Fibroblast of mammary gland (primary cell): ENCODE data around the gene LUM.

Source experiments
- DNase-seq: peaks from one replicate; pipeline ENCODE4 v3.0.0-alpha.2; 2010; ENCODE audit warnings: low read depth
- H3K4me3 ChIP-seq: 2 replicates; pipeline ENCODE4 v1.5.1; 2011; ENCODE audit warnings: low read depth, mild to moderate bottlenecking, low read length, moderate library complexity; ENCODE audit not compliant: control insufficient read depth
- CTCF ChIP-seq: conservative IDR thresholded peaks from 2 replicates; pipeline ENCODE4 v1.5.1; 2011; ENCODE audit warnings: low read depth, low read length, inconsistent platforms; ENCODE audit not compliant: control insufficient read depth, insufficient read depth

Gene LUM

DNA sequence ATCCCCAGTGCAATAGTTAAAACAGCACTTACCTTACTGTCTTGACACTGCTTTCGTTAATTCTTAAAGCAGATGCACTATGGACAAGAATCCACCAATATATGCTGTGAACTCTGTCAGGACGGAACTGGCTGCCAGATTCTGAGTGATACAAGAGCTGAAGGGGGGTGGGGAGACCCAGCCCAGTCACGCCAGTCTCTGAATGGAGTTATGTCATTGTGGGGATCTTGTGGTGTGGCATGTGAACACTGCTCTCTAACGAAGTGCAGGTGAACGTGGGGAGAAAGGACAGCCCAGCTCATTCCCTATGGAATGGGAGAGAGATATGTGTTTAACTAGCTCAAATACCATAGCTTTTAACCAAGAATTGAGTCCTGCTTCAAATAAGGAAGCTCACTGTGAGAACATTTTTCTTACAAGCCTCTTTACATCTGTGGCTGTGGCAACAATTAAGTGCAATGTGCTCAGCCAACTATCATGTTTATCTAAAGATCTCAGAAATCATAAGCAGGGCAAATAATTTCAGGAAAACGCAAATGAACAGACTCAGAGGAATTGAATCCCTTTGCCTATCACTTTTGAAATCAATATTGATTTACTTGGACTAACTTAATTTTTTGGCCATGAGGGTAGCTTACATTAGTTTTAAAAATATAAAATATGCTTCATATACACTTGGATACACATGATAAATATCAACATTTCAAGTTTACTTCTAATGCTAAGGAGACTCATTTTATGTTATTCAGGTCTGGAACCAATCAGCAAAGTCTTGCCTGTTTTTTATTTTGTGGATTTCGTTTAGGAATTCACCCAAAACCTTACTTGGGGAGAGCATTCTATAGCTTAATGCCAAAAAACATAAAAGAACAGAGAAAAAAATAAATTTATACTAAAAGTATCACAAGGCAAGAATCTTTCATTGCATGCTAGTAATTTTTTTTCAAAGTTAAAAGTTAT is at the start of gene LUM:
Gene LUM, minus strand, starts transcription at position 129 of the 960 bp plus-strand sequence. CDS start 2,515 bp downstream, outside the sequence.
- TF ChIP-seq CTCF: no peak
- peak; percentile 81 for DNase-seq
- H3K4me3 ChIP-seq: peak within 1 kb of the TSS; percentile 51

- no peak for DNase-seq
- H3K4me3 ChIP-seq: no peak overlapping the region
- no peak for TF ChIP-seq CTCF
These were observed 49.7 kb upstream of the LUM start for GRCh38 chr12:91161009-91161408.

GRCh38 chr12:91155990-91156389 is 44.7 kb upstream of the LUM start:
- TF ChIP-seq CTCF: no peak
- DNase-seq: no peak
- H3K4me3 ChIP-seq: no peak overlapping the region

- no peak for DNase-seq
- no peak overlapping the region for H3K4me3 ChIP-seq
- no peak for TF ChIP-seq CTCF
These were observed 42.8 kb upstream of the LUM start for GRCh38 chr12:91154131-91154530.

GRCh38 chr12:91144053-91144452 is 32.8 kb upstream of the LUM start:
- peak; percentile 83 for DNase-seq
- no peak overlapping the region for H3K4me3 ChIP-seq
- no peak for TF ChIP-seq CTCF

DNA sequence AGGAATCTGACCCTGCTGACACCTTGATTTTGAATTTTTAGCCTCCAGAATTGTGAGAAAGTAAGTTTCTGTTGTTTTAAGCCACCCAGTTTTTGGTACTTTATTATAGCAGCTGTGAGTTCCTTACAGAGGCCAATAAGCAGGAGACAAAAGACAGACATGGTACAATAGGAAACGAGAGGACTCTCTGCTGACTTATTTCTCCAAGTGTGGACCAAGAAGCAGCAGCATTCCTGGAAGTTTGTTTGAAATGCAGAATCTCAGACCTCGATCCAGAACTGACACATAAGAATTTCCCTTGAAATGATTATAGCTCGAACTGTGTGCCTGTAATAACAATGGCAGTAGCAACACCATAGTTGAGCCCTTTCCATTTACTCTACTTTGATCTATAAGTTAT is 31.9 kb upstream of the LUM start:
- no peak overlapping the region for H3K4me3 ChIP-seq
- no peak for TF ChIP-seq CTCF
- no peak for DNase-seq

DNA sequence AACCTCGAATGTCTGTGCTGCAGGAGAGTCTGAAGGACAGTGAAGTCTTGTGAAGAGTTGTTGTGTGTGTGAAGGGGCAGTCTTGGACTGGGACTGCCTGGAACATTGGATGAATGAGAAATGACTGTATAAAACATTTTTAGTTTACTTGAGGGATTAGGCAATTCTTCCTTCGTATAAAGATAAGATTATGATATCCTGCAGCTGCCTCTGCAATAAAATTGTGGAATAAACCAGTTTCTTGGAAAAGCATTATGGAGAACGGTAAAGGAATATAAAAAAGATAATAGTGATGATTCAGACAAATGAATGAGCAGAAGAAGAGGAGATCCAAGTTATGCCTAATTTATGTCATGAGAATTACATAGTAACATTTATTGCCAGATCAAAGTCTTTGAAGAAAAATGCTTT is 30.9 kb upstream of the LUM start:
- H3K4me3 ChIP-seq: no peak overlapping the region
- DNase-seq: peak; percentile 55
- TF ChIP-seq CTCF: no peak
